Measurements from ENCODE around the gene TBX6.

DNA sequence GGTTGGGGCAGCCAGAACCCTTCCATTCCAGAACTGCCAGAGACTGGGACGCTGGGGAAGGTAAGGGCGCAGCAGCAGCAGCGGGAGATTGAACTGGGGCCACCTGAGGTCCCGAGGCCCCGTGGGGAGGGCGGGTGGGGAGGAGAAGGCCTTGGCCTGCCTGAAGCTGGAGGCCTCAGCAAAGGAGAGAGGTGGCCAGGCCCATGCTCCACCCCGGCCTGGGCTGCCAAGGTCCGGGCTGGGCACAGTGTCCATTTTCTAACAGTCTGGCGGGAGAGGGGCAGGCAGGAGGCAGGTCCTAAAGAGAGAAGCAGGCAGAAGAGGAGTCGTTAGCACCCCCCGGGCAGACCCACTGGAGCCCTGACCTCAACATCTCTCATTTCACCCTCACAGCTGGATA, 22.7 kb upstream of the TBX6 start:
- TF ChIP-seq, protein P1, sequence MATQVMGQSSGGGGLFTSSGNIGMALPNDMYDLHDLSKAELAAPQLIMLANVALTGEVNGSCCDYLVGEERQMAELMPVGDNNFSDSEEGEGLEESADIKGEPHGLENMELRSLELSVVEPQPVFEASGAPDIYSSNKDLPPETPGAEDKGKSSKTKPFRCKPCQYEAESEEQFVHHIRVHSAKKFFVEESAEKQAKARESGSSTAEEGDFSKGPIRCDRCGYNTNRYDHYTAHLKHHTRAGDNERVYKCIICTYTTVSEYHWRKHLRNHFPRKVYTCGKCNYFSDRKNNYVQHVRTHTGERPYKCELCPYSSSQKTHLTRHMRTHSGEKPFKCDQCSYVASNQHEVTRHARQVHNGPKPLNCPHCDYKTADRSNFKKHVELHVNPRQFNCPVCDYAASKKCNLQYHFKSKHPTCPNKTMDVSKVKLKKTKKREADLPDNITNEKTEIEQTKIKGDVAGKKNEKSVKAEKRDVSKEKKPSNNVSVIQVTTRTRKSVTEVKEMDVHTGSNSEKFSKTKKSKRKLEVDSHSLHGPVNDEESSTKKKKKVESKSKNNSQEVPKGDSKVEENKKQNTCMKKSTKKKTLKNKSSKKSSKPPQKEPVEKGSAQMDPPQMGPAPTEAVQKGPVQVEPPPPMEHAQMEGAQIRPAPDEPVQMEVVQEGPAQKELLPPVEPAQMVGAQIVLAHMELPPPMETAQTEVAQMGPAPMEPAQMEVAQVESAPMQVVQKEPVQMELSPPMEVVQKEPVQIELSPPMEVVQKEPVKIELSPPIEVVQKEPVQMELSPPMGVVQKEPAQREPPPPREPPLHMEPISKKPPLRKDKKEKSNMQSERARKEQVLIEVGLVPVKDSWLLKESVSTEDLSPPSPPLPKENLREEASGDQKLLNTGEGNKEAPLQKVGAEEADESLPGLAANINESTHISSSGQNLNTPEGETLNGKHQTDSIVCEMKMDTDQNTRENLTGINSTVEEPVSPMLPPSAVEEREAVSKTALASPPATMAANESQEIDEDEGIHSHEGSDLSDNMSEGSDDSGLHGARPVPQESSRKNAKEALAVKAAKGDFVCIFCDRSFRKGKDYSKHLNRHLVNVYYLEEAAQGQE (IDR thresholded peaks at IDR 0.05; ENCODE audit: insufficient replicate concordance, low read depth) = no peak
- TF ChIP-seq, protein P2, sequence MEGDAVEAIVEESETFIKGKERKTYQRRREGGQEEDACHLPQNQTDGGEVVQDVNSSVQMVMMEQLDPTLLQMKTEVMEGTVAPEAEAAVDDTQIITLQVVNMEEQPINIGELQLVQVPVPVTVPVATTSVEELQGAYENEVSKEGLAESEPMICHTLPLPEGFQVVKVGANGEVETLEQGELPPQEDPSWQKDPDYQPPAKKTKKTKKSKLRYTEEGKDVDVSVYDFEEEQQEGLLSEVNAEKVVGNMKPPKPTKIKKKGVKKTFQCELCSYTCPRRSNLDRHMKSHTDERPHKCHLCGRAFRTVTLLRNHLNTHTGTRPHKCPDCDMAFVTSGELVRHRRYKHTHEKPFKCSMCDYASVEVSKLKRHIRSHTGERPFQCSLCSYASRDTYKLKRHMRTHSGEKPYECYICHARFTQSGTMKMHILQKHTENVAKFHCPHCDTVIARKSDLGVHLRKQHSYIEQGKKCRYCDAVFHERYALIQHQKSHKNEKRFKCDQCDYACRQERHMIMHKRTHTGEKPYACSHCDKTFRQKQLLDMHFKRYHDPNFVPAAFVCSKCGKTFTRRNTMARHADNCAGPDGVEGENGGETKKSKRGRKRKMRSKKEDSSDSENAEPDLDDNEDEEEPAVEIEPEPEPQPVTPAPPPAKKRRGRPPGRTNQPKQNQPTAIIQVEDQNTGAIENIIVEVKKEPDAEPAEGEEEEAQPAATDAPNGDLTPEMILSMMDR (IDR thresholded peaks at IDR 0.05; ENCODE audit: insufficient read depth, low read length) = no peak
- TF ChIP-seq POLR2AphosphoS5 (IDR thresholded peaks at IDR 0.05; ENCODE audit: low read depth) = no peak
- TF ChIP-seq GABPA (IDR thresholded peaks at IDR 0.05; ENCODE audit: low read depth) = no peak
- TF ChIP-seq SPI1 (IDR thresholded peaks at IDR 0.05; ENCODE audit: borderline replicate concordance, low read depth) = no peak

Measured in HL-60 (cell line).